Esophagus muscularis mucosa (tissue), 4 donors: Measurements from ENCODE around the gene C8B.

Source experiments
- CTCF ChIP-seq, 3 experiments: fragments of 200-600 bp in 2 of 3; fragments of 450-650 bp in 1 of 3; sonication (generic) in 2 of 3; IDR thresholded peaks; one replicate each; pipeline ENCODE4 v1.5.1; 2017 to 2019; ENCODE audit warnings: antibody characterized with exemption in 3 of 3, mild to moderate bottlenecking in 2 of 3, moderate library complexity in 1 of 3
- EP300 ChIP-seq: sonication (generic); formaldehyde crosslinking; IDR thresholded peaks from one replicate; pipeline ENCODE4 v1.6.1; 2017; ENCODE audit warnings: antibody characterized with exemption
- POLR2A ChIP-seq: fragments of 450-650 bp; IDR thresholded peaks from one replicate; pipeline ENCODE4 v1.6.1; 2017; ENCODE audit warnings: antibody characterized with exemption, moderate library complexity, mild to moderate bottlenecking, low read depth

GRCh38 chr1:56881417-56881816 is 84.4 kb downstream of the C8B start:
- TF ChIP-seq CTCF (IDR thresholded peaks at IDR 0.05) (no peak), POLR2A (no peak), EP300 (no peak)
